HG03575 (cell line): ENCODE data around the gene CHEK1.
"Not testable (repeated sequence)": the region's sequence is repeated elsewhere in the genome, so short reads cannot be mapped to it uniquely, and the experiment has no call there.

Experiments
- ATAC-seq: cut with Tn5 transposase; IDR thresholded peaks from one replicate; pipeline ENCODE4 v1.9.1; 2021; ENCODE audit not compliant: unreplicated experiment, insufficient number of reproducible peaks, low FRiP score; ENCODE audit errors: extremely low read depth

Gene CHEK1

GRCh38 chr11:125688632-125689031 is 63.7 kb downstream of the CHEK1 start:
- ATAC-seq: no peak

GRCh38 chr11:125689274-125689859 is 64.4 kb downstream of the CHEK1 start:
- ATAC-seq: no peak

GRCh38 chr11:125690006-125690405 is 65.0 kb downstream of the CHEK1 start:
- no peak for ATAC-seq

GRCh38 chr11:125692887-125693286 is 67.9 kb downstream of the CHEK1 start:
- no peak for ATAC-seq

- no peak for ATAC-seq
Measured at GRCh38 chr11:125694951-125695350, 70.0 kb downstream of the CHEK1 start.

- ATAC-seq: no peak
Measured at GRCh38 chr11:125701018-125701610, 76.2 kb downstream of the CHEK1 start.

- ATAC-seq: no peak
Measured at GRCh38 chr11:125701858-125702621, 77.1 kb downstream of the CHEK1 start.

GRCh38 chr11:125704686-125705085 is 79.7 kb downstream of the CHEK1 start:
- not testable (repeated sequence) for ATAC-seq

GRCh38 chr11:125720781-125721180 is 95.8 kb downstream of the CHEK1 start:
- ATAC-seq: no peak

GRCh38 chr11:125724125-125724524 is 99.2 kb downstream of the CHEK1 start:
- no peak for ATAC-seq
